WTC11 (cell line): Measurements from ENCODE around the gene MT1M.

ENCODE experiments used
- ESRRA ChIP-seq: sonication (generic); formaldehyde crosslinking; IDR thresholded peaks from 2 replicates; pipeline ENCODE4 v1.8.1; 2022; ENCODE audit warnings: mild to moderate bottlenecking, missing genetic modification reagents, borderline replicate concordance
- ETV6 ChIP-seq: sonication (generic); formaldehyde crosslinking; IDR thresholded peaks from 2 replicates; pipeline ENCODE4 v1.8.1; 2022; ENCODE audit warnings: mild to moderate bottlenecking, missing genetic modification reagents
- FOXJ3 ChIP-seq: sonication (generic); formaldehyde crosslinking; IDR thresholded peaks from 2 replicates; pipeline ENCODE4 v1.9.0; 2021; ENCODE audit warnings: missing genetic modification reagents, mild to moderate bottlenecking, borderline replicate concordance
- FOXP4 ChIP-seq: sonication (generic); formaldehyde crosslinking; IDR thresholded peaks from 2 replicates; pipeline ENCODE4 v1.8.0; 2022; ENCODE audit warnings: mild to moderate bottlenecking, missing genetic modification reagents
- JUN ChIP-seq: sonication (generic); formaldehyde crosslinking; IDR thresholded peaks from 2 replicates; pipeline ENCODE4 v1.8.0; 2023; ENCODE audit warnings: mild to moderate bottlenecking, missing genetic modification reagents
- NFE2L1 ChIP-seq: sonication (generic); formaldehyde crosslinking; IDR thresholded peaks from 2 replicates; pipeline ENCODE4 v1.8.1; 2023; ENCODE audit warnings: missing genetic modification reagents
- NFYB ChIP-seq: sonication (generic); formaldehyde crosslinking; conservative IDR thresholded peaks from 2 replicates; pipeline ENCODE4 v1.8.0; 2022; ENCODE audit warnings: low read depth, missing genetic modification reagents
- SMAD4 ChIP-seq: sonication (generic); formaldehyde crosslinking; IDR thresholded peaks from 2 replicates; pipeline ENCODE4 v1.8.0; 2022; ENCODE audit warnings: mild to moderate bottlenecking, missing genetic modification reagents
- SP1 ChIP-seq: sonication (generic); formaldehyde crosslinking; conservative IDR thresholded peaks from 2 replicates; pipeline ENCODE4 v1.8.1; 2022; ENCODE audit warnings: missing genetic modification reagents
- TP53 ChIP-seq: sonication (generic); formaldehyde crosslinking; IDR thresholded peaks from 2 replicates; pipeline ENCODE4 v1.8.1; 2023; ENCODE audit warnings: mild to moderate bottlenecking, missing genetic modification reagents
- ZNF138 ChIP-seq: sonication (generic); formaldehyde crosslinking; conservative IDR thresholded peaks from 2 replicates; pipeline ENCODE4 v1.8.1; 2022; ENCODE audit warnings: mild to moderate bottlenecking, moderate library complexity, missing genetic modification reagents
- TF ChIP-seq, protein P1 (sequence below): sonication (generic); formaldehyde crosslinking; IDR thresholded peaks from 2 replicates; pipeline ENCODE4 v1.8.1; 2023; ENCODE audit warnings: mild to moderate bottlenecking, missing genetic modification reagents, moderate library complexity
- TF ChIP-seq, protein P2 (sequence below): fragments of 200-600 bp; IDR thresholded peaks from 2 replicates; pipeline ENCODE4 v1.8.0; 2022; ENCODE audit warnings: antibody characterized with exemption

- TF ChIP-seq NFE2L1 (CRISPR knock-in tag) (no peak), FOXP4 (CRISPR knock-in tag) (no peak), ESRRA (CRISPR knock-in tag) (no peak), FOXJ3 (CRISPR knock-in tag) (no peak), ETV6 (CRISPR knock-in tag) (no peak), SP1 (CRISPR knock-in tag) (no peak), JUN (CRISPR knock-in tag) (no peak), NFYB (CRISPR knock-in tag) (no peak), TP53 (no peak), ZNF138 (CRISPR knock-in tag) (no peak), SMAD4 (no peak)
- TF ChIP-seq, protein P1, sequence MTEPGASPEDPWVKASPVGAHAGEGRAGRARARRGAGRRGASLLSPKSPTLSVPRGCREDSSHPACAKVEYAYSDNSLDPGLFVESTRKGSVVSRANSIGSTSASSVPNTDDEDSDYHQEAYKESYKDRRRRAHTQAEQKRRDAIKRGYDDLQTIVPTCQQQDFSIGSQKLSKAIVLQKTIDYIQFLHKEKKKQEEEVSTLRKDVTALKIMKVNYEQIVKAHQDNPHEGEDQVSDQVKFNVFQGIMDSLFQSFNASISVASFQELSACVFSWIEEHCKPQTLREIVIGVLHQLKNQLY (CRISPR knock-in tag): no peak
- TF ChIP-seq, protein P2, sequence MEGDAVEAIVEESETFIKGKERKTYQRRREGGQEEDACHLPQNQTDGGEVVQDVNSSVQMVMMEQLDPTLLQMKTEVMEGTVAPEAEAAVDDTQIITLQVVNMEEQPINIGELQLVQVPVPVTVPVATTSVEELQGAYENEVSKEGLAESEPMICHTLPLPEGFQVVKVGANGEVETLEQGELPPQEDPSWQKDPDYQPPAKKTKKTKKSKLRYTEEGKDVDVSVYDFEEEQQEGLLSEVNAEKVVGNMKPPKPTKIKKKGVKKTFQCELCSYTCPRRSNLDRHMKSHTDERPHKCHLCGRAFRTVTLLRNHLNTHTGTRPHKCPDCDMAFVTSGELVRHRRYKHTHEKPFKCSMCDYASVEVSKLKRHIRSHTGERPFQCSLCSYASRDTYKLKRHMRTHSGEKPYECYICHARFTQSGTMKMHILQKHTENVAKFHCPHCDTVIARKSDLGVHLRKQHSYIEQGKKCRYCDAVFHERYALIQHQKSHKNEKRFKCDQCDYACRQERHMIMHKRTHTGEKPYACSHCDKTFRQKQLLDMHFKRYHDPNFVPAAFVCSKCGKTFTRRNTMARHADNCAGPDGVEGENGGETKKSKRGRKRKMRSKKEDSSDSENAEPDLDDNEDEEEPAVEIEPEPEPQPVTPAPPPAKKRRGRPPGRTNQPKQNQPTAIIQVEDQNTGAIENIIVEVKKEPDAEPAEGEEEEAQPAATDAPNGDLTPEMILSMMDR: no peak
Observed at GRCh38 chr16:56641166-56641565, 8.7 kb downstream of the MT1M start.
